AG09319 (cell line): ENCODE data around the gene B3GAT1.

Experiments
- DNase-seq: peaks from one replicate; pipeline ENCODE4 v3.0.0-alpha.2; 2010; ENCODE audit warnings: low read depth; ENCODE audit errors: extremely low read depth
- CTCF ChIP-seq: IDR thresholded peaks from 2 replicates; pipeline ENCODE4 v1.5.1; 2011; ENCODE audit warnings: low read depth, mild to moderate bottlenecking, inconsistent platforms, low read length, moderate library complexity

The B3GAT1 gene

GRCh38 chr11:134454146-134454690 is 42.2 kb upstream of the B3GAT1 start:
- no peak for TF ChIP-seq CTCF

GRCh38 chr11:134453441-134453840 is 41.4 kb upstream of the B3GAT1 start:
- no peak for TF ChIP-seq CTCF
- no peak for DNase-seq

More at GRCh38 chr11:134454146-134454690, 42.2 kb upstream of the B3GAT1 start:
- DNase-seq, result no peak

GRCh38 chr11:134452838-134453155 is 40.8 kb upstream of the B3GAT1 start:
- DNase-seq, result no peak
- TF ChIP-seq CTCF, result no peak

- TF ChIP-seq CTCF, result no peak
Observed at GRCh38 chr11:134452026-134452837, 40.2 kb upstream of the B3GAT1 start.

GRCh38 chr11:134450186-134450585 is 38.1 kb upstream of the B3GAT1 start:
- no peak for TF ChIP-seq CTCF
- DNase-seq, result no peak

More at GRCh38 chr11:134452026-134452837, 40.2 kb upstream of the B3GAT1 start:
- no peak for DNase-seq

GRCh38 chr11:134449713-134450112 is 37.7 kb upstream of the B3GAT1 start:
- no peak for DNase-seq
- TF ChIP-seq CTCF, result no peak

- no peak for DNase-seq
- TF ChIP-seq CTCF, result no peak
Observed at GRCh38 chr11:134449051-134449450, 37.0 kb upstream of the B3GAT1 start.
